ENCODE results near the gene ABLIM1. TPM values are rescaled to one million over a fixed set of nuclear protein-coding genes. Genes with fewer than 3 reads are reported as not detected.

ABLIM1 gene
- total RNA-seq, 4 donors from 2014 or later: 83.1 to 145 (median 120) TPM

GRCh38 chr10:114403541-114404161 is 254.4 kb downstream of the ABLIM1 start:
- Histone ChIP-seq H3K27ac (replicated peaks in 1 of 4) (peak overlapping the region; percentile 71 to 78 (median 74)), H3K27me3 (peaks cover 0 to 27% (median 3%) of the 10 kb centered on the region in 4 donors), H3K36me3 (no peaks in the 10 kb centered on the region), H3K4me1 (peaks cover 30 to 65% (median 61%) of the 10 kb centered on the region in 4 donors), H3K9me3 (no peaks in the 10 kb centered on the region), H3K4me3 (peak overlapping the region; percentile 65 to 71 (median 65))
- intact Hi-C loops (cut with DNase I): loop anchor here (10.0 kb wide), 1 partner anchor 99 kb away; no protein-coding TSS in a partner anchor
- DNase-seq (ENCODE audit: extremely low spot score): no peak
- 7% methylated on average over 2 of the region's 44 CpGs for WGBS
- TF ChIP-seq POLR2A (IDR thresholded peaks at IDR 0.05; ENCODE audit: low read depth): no peak
- TF ChIP-seq CTCF (IDR thresholded peaks at IDR 0.05): peak; percentile 21 to 39 (median 22)
- peak in 1 of 2 donors; percentile 25 for TF ChIP-seq POLR2AphosphoS5 (IDR thresholded peaks at IDR 0.05)

- TF ChIP-seq CTCF (IDR thresholded peaks at IDR 0.05) (no peak), POLR2AphosphoS5 (IDR thresholded peaks at IDR 0.05) (no peak), EP300 (IDR thresholded peaks at IDR 0.05) (no peak), POLR2A (IDR thresholded peaks at IDR 0.05; ENCODE audit: low read depth) (no peak)
- H3K4me1 ChIP-seq: peaks cover 33 to 71% (median 68%) of the 10 kb centered on the region in 4 donors
These were observed 255.1 kb downstream of the ABLIM1 start for GRCh38 chr10:114402871-114403540.

GRCh38 chr10:114402233-114402632 is 255.8 kb downstream of the ABLIM1 start:
- peaks cover 35 to 79% (median 75%) of the 10 kb centered on the region in 4 donors for H3K4me1 ChIP-seq
- DNase-seq (ENCODE audit: extremely low spot score): no peak
- intact Hi-C loops (cut with DNase I): loop anchor here (10.0 kb wide), 1 partner anchor 97 kb away; no protein-coding TSS in a partner anchor
- H3K36me3 ChIP-seq: no peaks in the 10 kb centered on the region
- peak overlapping the region; percentile 65 to 71 (median 65) for H3K4me3 ChIP-seq
- H3K9me3 ChIP-seq: no peaks in the 10 kb centered on the region
- TF ChIP-seq POLR2AphosphoS5 (IDR thresholded peaks at IDR 0.05) (no peak), POLR2A (IDR thresholded peaks at IDR 0.05; ENCODE audit: low read depth) (no peak), EP300 (IDR thresholded peaks at IDR 0.05) (no peak), CTCF (IDR thresholded peaks at IDR 0.05) (no peak)
- H3K27ac ChIP-seq (replicated peaks in 1 of 4): peak overlapping the region; percentile 71 to 78 (median 74)
- H3K27me3 ChIP-seq: peaks cover 0 to 27% (median 3%) of the 10 kb centered on the region in 4 donors
- WGBS: 48% methylated on average over 2 of the region's 2 CpGs

More at GRCh38 chr10:114402871-114403540, 255.1 kb downstream of the ABLIM1 start:
- Histone ChIP-seq H3K36me3 (no peaks in the 10 kb centered on the region), H3K4me3 (peak overlapping the region; percentile 65 to 71 (median 65)), H3K9me3 (no peaks in the 10 kb centered on the region), H3K27me3 (peaks cover 0 to 27% (median 3%) of the 10 kb centered on the region in 4 donors), H3K27ac (replicated peaks in 1 of 4) (peak overlapping the region; percentile 71 to 78 (median 74))
- no peak for DNase-seq (ENCODE audit: extremely low spot score)
- intact Hi-C loops (cut with DNase I): loop anchor here (10.0 kb wide), 1 partner anchor 98 kb away; no protein-coding TSS in a partner anchor
- WGBS: 22% methylated on average over 17 of the region's 17 CpGs

GRCh38 chr10:114401195-114401791 is 256.8 kb downstream of the ABLIM1 start:
- H3K4me1 ChIP-seq: peaks cover 39 to 89% (median 85%) of the 10 kb centered on the region in 4 donors

More at GRCh38 chr10:114401195-114401791, 256.8 kb downstream of the ABLIM1 start:
- intact Hi-C loops (cut with DNase I): loop anchor here (10.0 kb wide), 1 partner anchor 96 kb away; no protein-coding TSS in a partner anchor
- Histone ChIP-seq H3K27ac (replicated peaks in 1 of 4) (peak overlapping the region; percentile 36 to 78 (median 72)), H3K36me3 (no peaks in the 10 kb centered on the region), H3K27me3 (peaks cover 0 to 27% (median 3%) of the 10 kb centered on the region in 4 donors), H3K4me3 (no peak overlapping the region), H3K9me3 (no peaks in the 10 kb centered on the region)
- TF ChIP-seq POLR2AphosphoS5 (IDR thresholded peaks at IDR 0.05) (peak; percentile 64 to 65), POLR2A (IDR thresholded peaks at IDR 0.05; ENCODE audit: low read depth) (no peak)
- 47% methylated on average over 7 of the region's 7 CpGs for WGBS
- DNase-seq (ENCODE audit: extremely low spot score): no peak

Data from esophagus muscularis mucosa (tissue), 4 donors.